Ammon's horn (tissue), 1 donor: ENCODE results near the gene ZNF609.

Experiments used
- DNase-seq: peaks from one replicate; pipeline ENCODE4 v3.0.0-alpha.2; 2016; ENCODE audit warnings: low spot score

Gene ZNF609, protein sequence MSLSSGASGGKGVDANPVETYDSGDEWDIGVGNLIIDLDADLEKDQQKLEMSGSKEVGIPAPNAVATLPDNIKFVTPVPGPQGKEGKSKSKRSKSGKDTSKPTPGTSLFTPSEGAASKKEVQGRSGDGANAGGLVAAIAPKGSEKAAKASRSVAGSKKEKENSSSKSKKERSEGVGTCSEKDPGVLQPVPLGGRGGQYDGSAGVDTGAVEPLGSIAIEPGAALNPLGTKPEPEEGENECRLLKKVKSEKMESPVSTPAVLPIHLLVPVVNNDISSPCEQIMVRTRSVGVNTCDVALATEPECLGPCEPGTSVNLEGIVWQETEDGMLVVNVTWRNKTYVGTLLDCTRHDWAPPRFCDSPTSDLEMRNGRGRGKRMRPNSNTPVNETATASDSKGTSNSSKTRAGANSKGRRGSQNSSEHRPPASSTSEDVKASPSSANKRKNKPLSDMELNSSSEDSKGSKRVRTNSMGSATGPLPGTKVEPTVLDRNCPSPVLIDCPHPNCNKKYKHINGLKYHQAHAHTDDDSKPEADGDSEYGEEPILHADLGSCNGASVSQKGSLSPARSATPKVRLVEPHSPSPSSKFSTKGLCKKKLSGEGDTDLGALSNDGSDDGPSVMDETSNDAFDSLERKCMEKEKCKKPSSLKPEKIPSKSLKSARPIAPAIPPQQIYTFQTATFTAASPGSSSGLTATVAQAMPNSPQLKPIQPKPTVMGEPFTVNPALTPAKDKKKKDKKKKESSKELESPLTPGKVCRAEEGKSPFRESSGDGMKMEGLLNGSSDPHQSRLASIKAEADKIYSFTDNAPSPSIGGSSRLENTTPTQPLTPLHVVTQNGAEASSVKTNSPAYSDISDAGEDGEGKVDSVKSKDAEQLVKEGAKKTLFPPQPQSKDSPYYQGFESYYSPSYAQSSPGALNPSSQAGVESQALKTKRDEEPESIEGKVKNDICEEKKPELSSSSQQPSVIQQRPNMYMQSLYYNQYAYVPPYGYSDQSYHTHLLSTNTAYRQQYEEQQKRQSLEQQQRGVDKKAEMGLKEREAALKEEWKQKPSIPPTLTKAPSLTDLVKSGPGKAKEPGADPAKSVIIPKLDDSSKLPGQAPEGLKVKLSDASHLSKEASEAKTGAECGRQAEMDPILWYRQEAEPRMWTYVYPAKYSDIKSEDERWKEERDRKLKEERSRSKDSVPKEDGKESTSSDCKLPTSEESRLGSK (N-terminal part only)

GRCh38 chr15:64460206-64460723, at the start of gene ZNF609:
ZNF609 (plus strand) TSS chr15:64460578; CDS start chr15:64499420, 38,842 bp downstream.
- DNase-seq, result peak; percentile 88

DNA sequence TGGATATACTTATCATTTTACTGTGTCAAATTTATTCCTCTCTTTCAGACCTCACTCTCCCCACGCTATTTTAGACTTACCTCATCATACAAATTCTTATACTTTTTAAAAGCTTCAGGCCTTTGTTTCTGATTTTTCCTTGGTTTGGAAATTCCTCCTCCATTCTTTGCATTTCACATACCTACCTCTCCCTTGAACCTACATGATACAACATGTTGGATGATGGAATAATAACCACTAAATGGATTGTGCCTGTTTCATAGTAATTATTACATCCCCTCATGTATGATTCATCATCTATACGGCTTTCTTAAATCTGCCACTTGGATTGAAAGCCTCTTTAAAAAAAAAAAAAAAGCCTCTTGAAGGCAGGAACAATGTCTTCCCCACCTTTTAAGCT, 48.2 kb upstream of the ZNF609 start:
- DNase-seq, result no peak

DNA sequence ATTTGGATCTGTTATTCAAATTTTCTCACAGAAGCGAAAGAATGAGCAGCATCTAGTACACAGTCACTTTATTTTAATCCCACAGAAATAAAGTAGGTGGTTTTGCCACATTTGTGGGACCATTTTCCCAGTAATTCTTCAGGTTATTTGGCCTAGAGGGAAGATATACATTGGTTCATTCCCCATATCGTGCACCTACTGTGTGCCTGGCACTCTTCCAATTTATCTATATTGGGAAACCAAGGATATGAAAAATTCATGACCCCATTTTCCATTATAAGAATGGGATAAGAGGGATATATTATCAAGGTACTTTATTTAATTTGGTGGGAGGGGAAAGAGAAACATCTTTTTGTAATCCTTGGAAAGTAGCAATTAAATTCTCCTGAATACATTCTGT, 37.7 kb upstream of the ZNF609 start:
- no peak for DNase-seq

DNA sequence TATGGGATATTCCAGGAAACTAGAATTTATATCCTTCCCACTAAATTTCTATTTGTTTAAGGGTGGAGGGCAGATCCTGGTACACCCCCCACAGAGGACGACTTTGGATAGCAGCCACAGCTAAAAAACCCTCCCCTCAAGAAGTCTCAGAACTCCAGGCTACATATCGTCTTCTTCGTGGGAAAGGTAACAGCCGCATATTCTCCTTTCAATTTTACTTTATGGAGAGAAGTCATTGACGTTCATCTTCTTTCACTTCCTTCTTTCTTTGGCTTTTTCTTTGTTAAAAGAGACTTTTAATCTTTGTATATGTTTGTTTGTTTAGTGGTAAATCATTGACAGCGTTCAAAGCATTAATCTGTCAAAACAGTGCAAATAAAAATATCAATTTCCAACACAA, 36.4 kb upstream of the ZNF609 start:
- no peak for DNase-seq

DNA sequence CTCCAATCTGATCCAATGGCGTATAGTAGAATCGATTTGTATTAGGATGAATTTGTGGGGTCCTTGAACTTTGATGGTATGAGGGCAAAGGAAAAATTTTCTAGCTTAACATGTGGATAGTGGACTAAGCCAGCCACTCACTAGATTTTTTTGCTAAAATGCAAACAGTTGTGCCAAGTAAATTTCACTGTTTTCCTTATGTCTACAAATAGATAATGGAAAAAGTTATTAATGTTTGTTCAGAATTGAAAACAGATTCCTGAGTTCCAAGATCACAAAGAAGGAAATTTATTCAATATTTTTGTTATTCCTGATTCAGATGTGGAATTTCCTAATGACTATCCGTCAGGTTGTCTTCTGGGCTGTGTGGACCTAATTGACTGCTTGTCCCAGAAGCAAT, 35.2 kb upstream of the ZNF609 start:
- DNase-seq, result no peak

GRCh38 chr15:64426845-64427465, 33.4 kb upstream of the ZNF609 start:
- DNase-seq, result peak; percentile 30

GRCh38 chr15:64429448-64429847, 30.9 kb upstream of the ZNF609 start:
- DNase-seq, result no peak

DNA sequence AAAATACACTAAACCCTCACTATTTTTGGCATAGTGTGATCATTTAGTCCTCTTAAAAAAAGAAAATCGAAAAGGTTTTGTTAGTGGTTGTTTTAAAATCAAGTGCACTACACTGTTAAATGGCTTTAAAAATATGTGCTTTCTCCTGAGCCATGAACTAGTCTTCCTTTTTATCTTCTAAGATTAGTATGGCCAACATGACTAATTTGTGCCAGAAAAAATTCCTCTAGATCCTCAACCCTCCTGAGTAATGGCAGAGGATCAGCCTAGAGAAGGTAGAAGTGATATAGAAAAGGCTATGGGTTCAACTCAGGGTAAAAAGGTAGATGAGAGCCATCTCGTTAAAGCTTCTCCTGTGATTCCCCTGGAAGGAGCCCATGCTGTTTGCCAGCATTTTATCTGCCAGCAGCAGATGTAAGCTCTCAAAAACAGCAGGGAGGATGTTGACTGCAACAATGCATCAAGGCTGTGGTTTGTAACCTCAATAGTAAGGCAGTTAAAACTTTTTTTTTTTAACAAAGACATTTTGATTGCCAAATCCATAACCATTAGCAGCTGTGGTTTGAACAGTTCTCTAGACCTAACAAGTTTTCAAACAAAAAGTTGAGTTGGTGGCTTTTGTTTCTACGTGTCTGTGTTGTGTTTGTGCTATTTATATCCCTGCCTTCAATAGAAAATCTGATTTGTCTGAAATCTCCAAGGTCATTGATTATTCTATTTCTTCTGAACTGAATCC, 30.2 kb upstream of the ZNF609 start:
- DNase-seq, result no peak

GRCh38 chr15:64437982-64438381, 22.4 kb upstream of the ZNF609 start:
- no peak for DNase-seq

DNA sequence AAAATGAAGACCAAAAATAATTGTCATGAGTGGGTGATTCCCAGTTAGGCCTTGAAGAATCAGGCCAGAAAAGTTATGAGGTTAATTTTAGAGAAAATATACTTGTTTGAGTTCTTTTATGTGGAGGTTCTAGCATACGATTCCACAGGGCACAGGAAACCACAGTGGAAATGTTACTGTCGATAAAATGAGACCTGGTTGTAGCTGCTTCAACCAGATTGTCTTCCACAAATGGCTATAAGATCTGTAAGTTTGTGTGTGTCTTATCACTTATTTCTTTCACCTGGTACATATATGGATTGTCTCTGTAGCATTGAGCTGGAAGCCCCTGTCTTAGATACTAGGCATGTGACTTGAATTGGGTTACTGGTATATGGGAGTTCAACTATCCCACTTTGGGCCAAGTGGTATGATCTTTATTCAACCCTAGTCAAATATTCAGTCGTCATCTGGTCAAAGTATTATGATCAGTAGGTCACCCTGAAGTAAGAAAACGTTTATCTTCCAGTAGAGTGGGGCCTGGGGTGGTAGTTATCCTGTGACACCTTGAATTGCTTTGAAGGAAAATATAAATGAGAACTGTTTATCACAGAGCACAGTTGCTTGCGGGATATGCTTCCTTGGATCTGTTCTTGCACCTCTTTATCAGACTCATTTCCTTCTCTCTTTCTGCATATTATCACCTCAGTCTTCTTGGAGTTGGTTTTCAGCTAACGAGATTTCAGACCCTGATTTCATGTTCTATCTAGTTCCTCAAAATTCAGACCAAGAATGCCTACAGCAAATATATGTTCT, 21.5 kb upstream of the ZNF609 start:
- no peak for DNase-seq

DNA sequence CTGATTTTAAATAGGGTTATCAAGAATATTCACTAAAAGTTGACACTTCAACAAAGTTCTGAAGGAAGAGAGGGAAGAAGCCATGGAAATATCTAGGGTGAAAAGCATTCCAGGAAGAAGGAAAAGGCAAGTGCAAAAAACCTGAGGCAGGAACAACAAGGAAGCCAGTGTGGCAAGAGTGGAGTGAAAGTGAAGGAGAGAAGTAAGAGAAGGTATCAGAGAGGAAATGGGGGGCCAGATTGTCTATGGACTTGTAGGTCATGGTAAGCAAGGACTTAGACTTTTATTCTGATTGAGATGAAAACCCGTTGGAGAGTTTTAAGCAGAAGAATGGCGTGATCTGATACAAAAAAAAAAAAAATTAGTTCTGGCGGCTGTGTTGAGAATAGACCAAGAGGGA, 18.5 kb upstream of the ZNF609 start:
- DNase-seq, result no peak

- DNase-seq, result no peak
Observed at GRCh38 chr15:64443016-64443415, 17.4 kb upstream of the ZNF609 start.

DNA sequence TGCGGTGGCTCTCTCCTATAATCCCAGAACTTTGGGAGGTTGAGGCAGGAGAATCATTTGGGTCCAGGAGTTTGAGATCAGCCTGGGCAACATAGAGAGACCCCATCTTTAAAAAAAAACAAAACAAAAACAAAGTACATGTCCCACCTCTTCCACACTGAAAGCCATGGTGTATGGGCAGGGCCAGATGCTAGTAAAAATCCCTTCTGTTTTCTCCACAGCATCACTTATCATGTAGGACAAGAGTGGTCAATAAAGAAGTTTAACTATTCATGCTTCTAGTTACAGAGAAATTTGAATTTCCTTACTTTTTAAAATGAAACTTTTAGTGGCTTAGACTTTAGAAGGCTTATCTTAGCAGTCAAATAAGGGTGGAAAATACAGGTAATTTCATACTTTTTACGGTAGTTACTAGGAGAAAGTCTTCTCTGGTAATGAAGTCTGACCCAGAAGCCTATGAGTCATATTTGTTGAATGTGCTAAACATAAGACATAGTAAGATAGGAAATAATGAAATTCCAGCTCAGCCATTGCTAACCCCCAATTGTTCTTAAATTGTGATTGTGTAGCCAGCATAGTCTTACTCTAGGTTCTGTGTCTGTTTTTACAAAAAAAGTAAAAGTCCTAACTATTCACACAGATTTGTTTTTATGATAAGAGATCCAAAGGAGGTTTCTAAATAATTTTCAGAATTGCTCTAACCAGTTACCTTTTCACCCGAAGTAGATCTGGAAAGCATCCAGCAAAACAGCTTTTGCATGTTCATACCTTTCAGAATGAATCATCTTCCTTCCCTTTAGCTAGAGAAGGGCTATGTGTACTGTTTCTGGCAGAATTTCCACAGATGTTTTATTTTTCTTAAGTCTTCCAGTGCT, 16.4 kb upstream of the ZNF609 start:
- no peak for DNase-seq

- DNase-seq, result no peak
Observed at GRCh38 chr15:64444836-64445235, 15.5 kb upstream of the ZNF609 start.

DNA sequence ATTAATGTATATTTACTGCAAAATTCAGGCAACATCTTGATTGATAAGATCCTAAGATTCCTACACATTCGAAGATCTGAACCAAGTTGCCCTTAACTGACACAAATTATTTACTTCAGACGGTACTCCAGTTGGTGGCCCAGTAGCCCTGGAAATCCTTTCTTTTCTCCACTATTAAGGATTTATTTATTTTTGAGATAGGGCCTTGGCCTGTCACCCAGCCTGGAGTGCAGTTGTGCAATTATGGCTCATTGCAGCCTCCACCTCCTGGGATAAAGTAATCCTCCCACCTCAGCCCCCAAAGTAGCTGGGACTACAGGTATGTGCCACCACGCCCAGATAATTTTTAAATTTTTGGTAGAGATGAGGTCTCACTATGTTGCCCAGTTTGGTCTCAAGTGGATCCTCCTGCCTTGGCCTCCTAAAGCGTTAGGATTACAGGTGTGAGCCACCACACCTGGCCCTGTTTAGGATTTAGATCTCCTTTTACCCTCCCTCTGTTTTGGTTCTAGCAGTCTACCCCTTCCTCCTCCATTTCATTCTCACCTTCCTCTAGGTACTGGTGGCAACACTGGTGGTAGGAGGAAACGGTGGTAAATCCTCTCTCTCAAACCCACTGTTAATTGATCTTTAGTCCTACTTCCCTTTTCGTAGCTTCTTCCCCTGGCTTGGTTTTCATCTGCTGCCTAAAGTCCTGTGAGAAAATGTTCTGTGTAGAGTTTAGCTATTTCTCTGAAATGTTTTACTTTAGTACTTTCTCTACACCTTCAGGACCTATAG, 12.7 kb upstream of the ZNF609 start:
- DNase-seq, result no peak

- peak; percentile 80 for DNase-seq
Observed at GRCh38 chr15:64452988-64453688, 7.2 kb upstream of the ZNF609 start.

- DNase-seq, result no peak
Observed at GRCh38 chr15:64453689-64454037, 6.7 kb upstream of the ZNF609 start.

DNA sequence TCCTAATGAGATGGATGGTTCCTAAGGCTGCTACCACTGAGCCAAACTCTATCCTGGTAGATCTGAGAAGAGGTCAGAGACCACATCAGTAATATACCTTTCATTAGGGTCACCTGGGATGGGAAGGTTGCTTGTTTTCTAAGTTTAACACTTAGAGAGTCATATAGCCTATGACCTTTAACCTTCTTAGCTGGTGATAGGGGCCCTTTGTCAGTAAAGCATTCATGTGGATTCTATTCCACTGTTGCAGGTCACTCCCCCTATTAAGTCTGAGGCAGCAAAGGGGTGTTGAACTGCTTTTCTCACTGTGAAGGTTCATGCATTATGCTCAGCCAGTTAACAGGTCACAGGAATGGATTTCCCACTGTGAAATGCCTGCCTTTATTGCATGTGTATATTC, 6.1 kb upstream of the ZNF609 start:
- no peak for DNase-seq
